ENCODE measurements around the gene RNASEH2C. TPM values are rescaled to one million over a fixed set of nuclear protein-coding genes. Genes with fewer than 3 reads are reported as not detected.

The RNASEH2C gene
- total and polyA plus RNA-seq, 10 of the 15 experiments (the other 5 are each of a cell fraction or from before 2014, with no cell fraction given), result 5.0 to 160 (median 47.1) TPM

GRCh38 chr11:65695459-65696241 lies 24.9 kb downstream of the RNASEH2C start:
- no peak overlapping the region for H3K9ac ChIP-seq (ENCODE audit: control insufficient read depth, insufficient read depth, low read length)

More at GRCh38 chr11:65695459-65696241, 24.9 kb downstream of the RNASEH2C start:
- no peak for FAIRE-seq
- H3K9me3 ChIP-seq (replicated peaks; ENCODE audit: control insufficient read depth, insufficient read depth, low read length), result no peaks in the 10 kb centered on the region
- H3K27me3 ChIP-seq (replicated peaks in 1 of 2; ENCODE audit: control insufficient read depth in 2 of 2, insufficient read depth in 2 of 2, low read length in 1 of 2), result no peaks in the 10 kb centered on the region
- no peaks in the 10 kb centered on the region for H3K4me1 ChIP-seq (ENCODE audit: control insufficient read depth, insufficient read depth, low read length)
- no peaks in the 10 kb centered on the region for H3K79me2 ChIP-seq (ENCODE audit: control insufficient read depth, insufficient read depth, low read length)
- ChIA-PET SMC1A (ENCODE audit: uncharacterized antibody, unreplicated experiment) (interaction anchor here (0.5 kb wide), 1 partner anchor 178 kb away, joined by 4 read pairs; no protein-coding TSS in a partner anchor), POLR2A (no interaction called here), CTCF (interaction anchor here (1.2 to 1.5 kb wide), 2 partner anchors 14 to 31 kb away, joined by 3 to 4 read pairs; no protein-coding TSS in a partner anchor), RAD21 (ENCODE audit: unreplicated experiment) (interaction anchor here (0.6 to 1.0 kb wide), 2 partner anchors 16 to 177 kb away, joined by 3 read pairs; no protein-coding TSS in a partner anchor)
- no peak for DNase-seq (ENCODE audit: low read depth, low spot score)
- H3K27ac ChIP-seq (ENCODE audit: control insufficient read depth, insufficient read depth), result no peak overlapping the region
- no TSS peak for BruUV-seq (replicated peaks)
- in situ Hi-C loops (cut with MboI), result no loop called here
- no peak overlapping the region for H3K4me3 ChIP-seq
- H3K36me3 ChIP-seq (ENCODE audit: control insufficient read depth in 2 of 2, insufficient read depth in 2 of 2, low read length in 1 of 2), result no peaks in the 10 kb centered on the region
- H4K20me1 ChIP-seq (ENCODE audit: control insufficient read depth, insufficient read depth), result no peaks in the 10 kb centered on the region
- 58% methylated on average over 12 of the region's 12 CpGs for WGBS (ENCODE audit: insufficient coverage, insufficient replicate concordance, low lambda C conversion rate, missing lambda C conversion rate)
- intact Hi-C loops (cut with micrococcal nuclease; ENCODE audit: unreplicated experiment), result no loop called here
- TF ChIP-seq BMI1 (IDR thresholded peaks at IDR 0.05; ENCODE audit: borderline replicate concordance) (no peak), FOS (IDR thresholded peaks at IDR 0.05; ENCODE audit: borderline replicate concordance, extremely low read depth, insufficient read length) (no peak), YBX1 (IDR thresholded peaks at IDR 0.05) (no peak), PKNOX1 (IDR thresholded peaks at IDR 0.05) (no peak), EED (IDR thresholded peaks at IDR 0.05; ENCODE audit: low read depth) (no peak), ZNF274 (IDR thresholded peaks at IDR 0.05; ENCODE audit: insufficient read depth, insufficient read length) (no peak)
- H2AFZ ChIP-seq (ENCODE audit: control insufficient read depth, low read depth, low read length), result no peak overlapping the region
- ATAC-seq, result no peak; the same call in 2 of the 3 replicates
- no peak overlapping the region for H3K4me2 ChIP-seq (ENCODE audit: control insufficient read depth, insufficient read depth)

Data from GM12878 (cell line).